Esophagus muscularis mucosa (tissue), 3 donors: ENCODE measurements around the gene ATF6.

Source experiments
- CTCF ChIP-seq, 3 experiments: fragments of 200-600 bp in 2 of 3; fragments of 450-650 bp in 1 of 3; sonication (generic) in 2 of 3; IDR thresholded peaks; one replicate each; pipeline ENCODE4 v1.5.1; 2017 to 2019; ENCODE audit warnings: antibody characterized with exemption in 3 of 3, mild to moderate bottlenecking in 2 of 3, moderate library complexity in 1 of 3
- POLR2A ChIP-seq: fragments of 450-650 bp; IDR thresholded peaks from one replicate; pipeline ENCODE4 v1.6.1; 2017; ENCODE audit warnings: antibody characterized with exemption, moderate library complexity, mild to moderate bottlenecking, low read depth

GRCh38 chr1:161987303-161987702 lies 221.2 kb downstream of the ATF6 start:
- TF ChIP-seq CTCF (IDR thresholded peaks at IDR 0.05), result no peak
- TF ChIP-seq POLR2A, result no peak
